Mesenchymal stem cell (in vitro differentiated cells and primary cell): ENCODE data around the gene MEX3C.

ENCODE experiments used
- DNase-seq: peaks from one replicate; pipeline ENCODE4 v3.0.0-alpha.2; 2013
- H2AFZ ChIP-seq: one replicate; pipeline ENCODE4 v1.6.1; 2013; ENCODE audit warnings: low read depth, mild to moderate bottlenecking, control low read depth, inconsistent platforms, low read length, moderate library complexity
- H2AK5ac ChIP-seq: 2 replicates; pipeline ENCODE4 v1.6.1; 2013; ENCODE audit warnings: low read length, moderate library complexity, mild to moderate bottlenecking, inconsistent platforms; ENCODE audit not compliant: severe bottlenecking
- H2BK120ac ChIP-seq: one replicate; pipeline ENCODE4 v1.6.1; 2013; ENCODE audit warnings: low read depth, mild to moderate bottlenecking, inconsistent platforms, low read length, moderate library complexity
- H2BK12ac ChIP-seq, 2 experiments: one replicate each; pipeline ENCODE4 v1.6.1; 2013; ENCODE audit warnings: inconsistent platforms in 2 of 2, low read length in 2 of 2, mild to moderate bottlenecking in 2 of 2, moderate library complexity in 2 of 2, control low read depth in 1 of 2
- H2BK15ac ChIP-seq: one replicate; pipeline ENCODE4 v1.6.1; 2013; ENCODE audit warnings: mild to moderate bottlenecking, low read depth, inconsistent platforms; ENCODE audit not compliant: poor library complexity, severe bottlenecking
- H2BK5ac ChIP-seq: 2 replicates; pipeline ENCODE4 v1.6.1; 2013; ENCODE audit warnings: low read depth, mild to moderate bottlenecking, low read length, control low read depth, inconsistent platforms; ENCODE audit not compliant: poor library complexity, severe bottlenecking
- H3K14ac ChIP-seq, 2 experiments: one replicate each; pipeline ENCODE4 v1.6.1; 2013; ENCODE audit warnings: inconsistent platforms in 2 of 2, low read length in 2 of 2, control low read depth in 1 of 2, mild to moderate bottlenecking in 1 of 2, moderate library complexity in 1 of 2
- H3K18ac ChIP-seq, 2 experiments: one replicate each; pipeline ENCODE4 v1.6.1; 2013; ENCODE audit warnings: inconsistent platforms in 2 of 2, low read length in 2 of 2, control low read depth in 1 of 2, low read depth in 1 of 2, mild to moderate bottlenecking in 1 of 2
- H3K23ac ChIP-seq, 2 experiments: one replicate each; pipeline ENCODE4 v1.6.1; 2013; ENCODE audit warnings: inconsistent platforms in 2 of 2, low read length in 2 of 2, mild to moderate bottlenecking in 2 of 2, moderate library complexity in 2 of 2, control low read depth in 1 of 2
- H3K27ac ChIP-seq: 2 replicates; pipeline ENCODE4 v1.5.1; 2013; ENCODE audit warnings: mild to moderate bottlenecking, moderate library complexity, low read length, control low read depth, inconsistent platforms; ENCODE audit not compliant: poor library complexity, severe bottlenecking
- H3K27me3 ChIP-seq, 2 experiments: 2 replicates each; pipeline versions ENCODE4 v1.6.1 to v1.7.0; 2013; ENCODE audit warnings: low read length in 2 of 2, mild to moderate bottlenecking in 2 of 2, moderate library complexity in 2 of 2, control low read depth in 1 of 2, inconsistent platforms in 1 of 2; ENCODE audit not compliant: control insufficient read depth in 1 of 2, insufficient read depth in 1 of 2
- H3K36me3 ChIP-seq, 2 experiments: 2 replicates each; pipeline versions ENCODE4 v1.6.1 to v1.7.0; 2013; ENCODE audit warnings: low read length in 2 of 2, control low read depth in 1 of 2, inconsistent platforms in 1 of 2, low read depth in 1 of 2, mild to moderate bottlenecking in 1 of 2; ENCODE audit not compliant: insufficient read depth in 2 of 2, control insufficient read depth in 1 of 2
- H3K4ac ChIP-seq, 2 experiments: one replicate each; pipeline ENCODE4 v1.6.1; 2013; ENCODE audit warnings: inconsistent platforms in 2 of 2, low read length in 2 of 2, mild to moderate bottlenecking in 2 of 2, moderate library complexity in 2 of 2, control low read depth in 1 of 2, low read depth in 1 of 2
- H3K4me1 ChIP-seq: 2 replicates; pipeline ENCODE4 v1.6.1; 2013; ENCODE audit warnings: low read depth, low read length, control low read depth; ENCODE audit not compliant: control insufficient read depth, insufficient read depth
- H3K4me2 ChIP-seq: 2 replicates; pipeline ENCODE4 v1.6.1; 2013; ENCODE audit warnings: low read length, mild to moderate bottlenecking, inconsistent platforms; ENCODE audit not compliant: poor library complexity, severe bottlenecking
- H3K4me3 ChIP-seq, 2 experiments: 2 replicates each; pipeline versions ENCODE4 v1.5.1 to v1.7.0; 2013; ENCODE audit warnings: low read length in 2 of 2, mild to moderate bottlenecking in 2 of 2, control low read depth in 1 of 2, low read depth in 1 of 2; ENCODE audit not compliant: insufficient read depth in 1 of 2
- H3K79me1 ChIP-seq: replicated peaks from 2 replicates; pipeline ENCODE4 v1.6.1; 2013; ENCODE audit warnings: mild to moderate bottlenecking, control low read depth, low read length, inconsistent platforms; ENCODE audit not compliant: poor library complexity, severe bottlenecking
- H3K9ac ChIP-seq: 2 replicates; pipeline ENCODE4 v1.7.0; 2013; ENCODE audit warnings: mild to moderate bottlenecking, low read length, moderate library complexity
- H3K9me3 ChIP-seq: 2 replicates; pipeline ENCODE4 v1.7.0; 2013; ENCODE audit warnings: mild to moderate bottlenecking, low read length; ENCODE audit not compliant: control insufficient read depth
- H4K8ac ChIP-seq: one replicate; pipeline ENCODE4 v1.6.1; 2013; ENCODE audit warnings: inconsistent platforms, mild to moderate bottlenecking, low read length, moderate library complexity
- H4K91ac ChIP-seq: one replicate; pipeline ENCODE4 v1.6.1; 2013; ENCODE audit warnings: mild to moderate bottlenecking, low read length, inconsistent platforms
- WGBS: methylation state at CpG from one replicate; pipeline ENCODE4 v1.1.7; 2013; ENCODE audit warnings: mixed read lengths; 5-methylcytosine and 5-hydroxymethylcytosine counted together

Gene MEX3C

DNA sequence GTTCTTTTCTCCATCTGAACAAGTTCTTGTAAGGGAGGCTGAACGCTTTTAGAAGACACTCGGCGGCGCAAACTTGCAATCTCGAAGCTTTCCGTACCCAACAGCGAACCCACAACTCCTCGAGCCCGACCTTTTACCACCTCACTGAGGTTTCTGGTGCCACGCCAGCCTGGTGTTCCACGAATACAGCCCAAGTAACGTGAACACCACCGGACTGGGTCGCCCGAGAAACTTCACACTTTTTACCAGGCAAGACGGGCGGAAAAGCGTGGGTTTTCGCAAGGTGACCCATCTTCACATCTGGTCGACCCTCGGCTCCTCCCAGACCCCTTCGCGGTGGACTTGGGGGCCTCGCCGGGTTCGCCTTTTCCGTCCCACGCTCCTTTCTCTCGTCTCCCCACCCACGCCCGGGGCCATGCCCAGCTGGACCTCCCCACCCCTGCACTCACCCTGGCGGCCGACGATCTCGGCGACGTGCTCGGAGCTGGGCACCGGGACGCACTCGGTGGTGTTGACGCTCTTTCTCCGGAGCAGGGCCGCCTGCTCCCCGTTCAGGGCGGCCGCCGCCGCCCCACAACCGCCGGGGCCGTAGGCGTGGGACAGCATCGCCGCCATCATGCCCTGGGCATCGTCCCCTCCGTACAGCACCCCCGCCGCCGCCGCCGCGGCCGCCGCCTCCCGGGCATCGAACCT is 1.2 kb downstream of the MEX3C start:
- peak; percentile 34 for DNase-seq
- H2AK5ac ChIP-seq, result peak overlapping the region; percentile 63
- H3K9me3 ChIP-seq, result no peaks in the 10 kb centered on the region
- H3K36me3 ChIP-seq, result no peaks in the 10 kb centered on the region
- H4K91ac ChIP-seq, result peak overlapping the region; percentile 96
- H2BK5ac ChIP-seq, result peak overlapping the region; percentile 94
- H2BK15ac ChIP-seq, result peak overlapping the region; percentile 94
- no peak overlapping the region for H2BK12ac ChIP-seq
- WGBS, result under 1% methylated on average over 47 of the region's 67 CpGs
- no peaks in the 10 kb centered on the region for H3K79me1 ChIP-seq
- peak overlapping the region; percentile 94 for H3K9ac ChIP-seq
- H3K18ac ChIP-seq, result peak overlapping the region; percentile 98 to 99
- peak overlapping the region; percentile 85 for H4K8ac ChIP-seq
- peak overlapping the region; percentile 96 to 99 for H3K23ac ChIP-seq
- no peaks in the 10 kb centered on the region for H3K27me3 ChIP-seq
- peak overlapping the region; percentile 71 for H2AFZ ChIP-seq
- H3K14ac ChIP-seq, result peak overlapping the region; percentile 89 to 99
- peak overlapping the region; percentile 96 to 99 for H3K4me3 ChIP-seq
- peaks cover 1% of the 10 kb centered on the region for H3K4me1 ChIP-seq
- H3K4me2 ChIP-seq, result peak overlapping the region; percentile 39
- H3K27ac ChIP-seq, result peak overlapping the region; percentile 78
- peak overlapping the region; percentile 97 for H2BK120ac ChIP-seq
- H3K4ac ChIP-seq, result peak overlapping the region; percentile 35 to 89

DNA sequence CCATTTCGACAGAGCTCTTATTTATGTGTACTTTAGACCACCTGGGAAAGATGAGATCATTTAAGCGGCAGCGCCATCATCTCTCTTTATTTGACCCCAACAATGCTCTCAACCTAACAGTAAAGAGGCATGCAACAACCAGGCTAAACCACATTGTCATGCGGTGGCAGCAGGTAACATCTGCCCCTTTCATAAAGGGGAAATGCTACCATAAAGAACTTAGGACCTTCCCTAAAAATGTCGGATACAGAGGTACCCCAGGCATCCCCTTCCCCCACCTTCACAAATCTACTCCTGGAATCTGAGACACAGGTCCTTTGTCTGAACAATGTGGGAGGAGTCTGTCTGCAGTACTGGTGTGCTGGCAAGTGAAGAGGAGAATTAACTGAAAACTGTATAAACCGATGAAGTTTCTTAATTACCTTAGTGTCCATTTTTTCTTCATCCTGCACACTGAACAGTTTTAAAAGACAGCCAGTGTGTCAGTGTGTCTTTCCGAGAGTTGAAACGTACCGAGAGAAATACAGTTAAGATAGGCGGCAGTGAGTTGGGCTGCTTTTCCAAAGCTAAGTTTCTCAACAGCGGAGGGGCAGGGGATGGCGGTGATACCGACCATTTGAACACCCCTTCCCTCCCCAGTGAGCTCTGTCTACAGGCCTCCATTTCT is 1.9 kb downstream of the MEX3C start:
- peaks cover 1% of the 10 kb centered on the region for H3K4me1 ChIP-seq
- no peaks in the 10 kb centered on the region for H3K9me3 ChIP-seq
- no peak overlapping the region for H4K91ac ChIP-seq
- H3K14ac ChIP-seq, result peak overlapping the region in 1 of 2 experiments; percentile 99
- no peak overlapping the region for H2BK12ac ChIP-seq
- H3K4ac ChIP-seq, result peak overlapping the region in 1 of 2 experiments; percentile 35
- no peaks in the 10 kb centered on the region for H3K79me1 ChIP-seq
- no peaks in the 10 kb centered on the region for H3K27me3 ChIP-seq
- peak overlapping the region; percentile 8 for H2BK5ac ChIP-seq
- no peak overlapping the region for H2BK15ac ChIP-seq
- H3K4me2 ChIP-seq, result peak overlapping the region; percentile 39
- H4K8ac ChIP-seq, result no peak overlapping the region
- WGBS, result 0% methylated on average over 8 of the region's 13 CpGs
- no peak overlapping the region for H2AFZ ChIP-seq
- H2BK120ac ChIP-seq, result peak overlapping the region; percentile 97
- H3K4me3 ChIP-seq, result peak overlapping the region; percentile 96 to 99
- H3K18ac ChIP-seq, result peak overlapping the region in 1 of 2 experiments; percentile 99
- DNase-seq, result peak; percentile 46
- H3K23ac ChIP-seq, result no peak overlapping the region
- peak overlapping the region; percentile 78 for H3K27ac ChIP-seq
- no peaks in the 10 kb centered on the region for H3K36me3 ChIP-seq
- peak overlapping the region; percentile 94 for H3K9ac ChIP-seq
- peak overlapping the region; percentile 30 for H2AK5ac ChIP-seq

DNA sequence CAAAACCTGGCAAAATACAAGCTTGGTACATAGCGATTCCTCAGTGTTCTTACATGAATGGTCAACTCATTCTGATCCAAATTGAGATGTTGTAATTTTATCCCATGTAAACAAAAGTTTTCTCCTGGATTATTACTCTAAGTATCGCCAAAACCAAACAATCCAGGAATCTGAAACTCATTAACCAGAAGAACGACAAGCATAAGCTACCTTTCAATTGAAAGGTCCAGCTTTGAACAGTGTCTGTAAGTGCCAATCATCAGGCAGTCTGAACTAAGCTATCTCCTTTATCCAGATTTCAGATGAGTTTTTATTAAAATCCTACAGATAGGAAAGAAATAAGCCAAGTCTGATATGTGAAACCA is 2.4 kb downstream of the MEX3C start:
- H2AK5ac ChIP-seq, result no peak overlapping the region
- no peak overlapping the region for H2BK15ac ChIP-seq
- no peak overlapping the region for H2BK5ac ChIP-seq
- H2BK120ac ChIP-seq, result no peak overlapping the region
- peaks cover 1% of the 10 kb centered on the region for H3K4me1 ChIP-seq
- H2AFZ ChIP-seq, result no peak overlapping the region
- 21% methylated on average over 3 of the region's 3 CpGs for WGBS
- H3K4me2 ChIP-seq, result peak overlapping the region; percentile 39
- no peak overlapping the region for H3K4ac ChIP-seq
- H3K23ac ChIP-seq, result no peak overlapping the region
- H3K4me3 ChIP-seq, result peak overlapping the region in 1 of 2 experiments; percentile 96
- no peak overlapping the region for H3K18ac ChIP-seq
- H3K27me3 ChIP-seq, result no peaks in the 10 kb centered on the region
- no peaks in the 10 kb centered on the region for H3K9me3 ChIP-seq
- H3K9ac ChIP-seq, result peak overlapping the region; percentile 94
- H3K14ac ChIP-seq, result no peak overlapping the region
- H3K27ac ChIP-seq, result peak overlapping the region; percentile 78
- no peak overlapping the region for H4K8ac ChIP-seq
- no peaks in the 10 kb centered on the region for H3K36me3 ChIP-seq
- H4K91ac ChIP-seq, result no peak overlapping the region
- H3K79me1 ChIP-seq, result no peaks in the 10 kb centered on the region
- no peak overlapping the region for H2BK12ac ChIP-seq
- DNase-seq, result no peak

DNA sequence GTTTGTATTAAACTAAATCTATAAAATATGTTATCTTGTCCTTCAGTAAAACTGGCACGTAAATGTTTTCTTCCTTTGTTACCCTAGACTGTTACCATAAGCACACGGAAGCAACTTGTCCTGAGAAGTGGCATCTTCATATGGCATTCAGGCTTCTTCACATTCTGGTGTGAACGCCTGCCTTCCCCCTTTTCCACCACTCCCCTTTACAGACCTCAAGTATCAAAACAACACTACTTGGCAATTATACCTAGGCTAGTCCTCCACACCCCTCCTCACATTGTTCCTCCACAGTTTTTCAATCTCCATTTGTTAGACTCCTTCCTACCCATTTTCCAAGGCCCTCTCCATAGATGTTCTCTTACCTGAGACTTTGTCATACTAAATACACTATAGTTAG is 2.9 kb downstream of the MEX3C start:
- H3K23ac ChIP-seq, result no peak overlapping the region
- peak overlapping the region in 1 of 2 experiments; percentile 96 for H3K4me3 ChIP-seq
- no peak overlapping the region for H3K27ac ChIP-seq
- H4K8ac ChIP-seq, result no peak overlapping the region
- H3K27me3 ChIP-seq, result no peaks in the 10 kb centered on the region
- no peak for DNase-seq
- H2AFZ ChIP-seq, result no peak overlapping the region
- H3K79me1 ChIP-seq, result no peaks in the 10 kb centered on the region
- H3K14ac ChIP-seq, result no peak overlapping the region
- H3K9ac ChIP-seq, result peak overlapping the region; percentile 94
- peaks cover 1% of the 10 kb centered on the region for H3K4me1 ChIP-seq
- H2BK120ac ChIP-seq, result no peak overlapping the region
- no peak overlapping the region for H3K18ac ChIP-seq
- H2BK12ac ChIP-seq, result no peak overlapping the region
- no peaks in the 10 kb centered on the region for H3K9me3 ChIP-seq
- H4K91ac ChIP-seq, result no peak overlapping the region
- H2BK15ac ChIP-seq, result no peak overlapping the region
- H2AK5ac ChIP-seq, result no peak overlapping the region
- H3K36me3 ChIP-seq, result no peaks in the 10 kb centered on the region
- peak overlapping the region; percentile 76 for H3K4me2 ChIP-seq
- 30% methylated on average over 3 of the region's 3 CpGs for WGBS
- H3K4ac ChIP-seq, result no peak overlapping the region
- H2BK5ac ChIP-seq, result no peak overlapping the region
